IMR-90 (cell line): ENCODE data around the gene SEC24B.

Experiments
- BHLHE40 ChIP-seq: fragments of 150-350 bp; IDR thresholded peaks from 2 replicates; pipeline ENCODE4 v1.6.1; 2016; ENCODE audit warnings: mild to moderate bottlenecking, low read depth, low read length
- CEBPB ChIP-seq: IDR thresholded peaks from 2 replicates; pipeline ENCODE4 v1.6.1; 2012; ENCODE audit warnings: low read depth, low read length, improper control_type of control experiment
- MAFK ChIP-seq: IDR thresholded peaks from 2 replicates; pipeline ENCODE4 v1.6.1; 2012; ENCODE audit warnings: low read depth, low read length, improper control_type of control experiment
- MXI1 ChIP-seq: IDR thresholded peaks from 2 replicates; pipeline ENCODE4 v1.6.1; 2012; ENCODE audit warnings: low read depth, mild to moderate bottlenecking, low read length, moderate library complexity, borderline replicate concordance
- NFE2L2 ChIP-seq: fragments of 150-350 bp; IDR thresholded peaks from 2 replicates; pipeline ENCODE4 v1.6.1; 2016; ENCODE audit warnings: low read depth, mild to moderate bottlenecking, low read length
- POLR2A ChIP-seq: IDR thresholded peaks from 2 replicates; pipeline ENCODE4 v1.6.1; 2012; ENCODE audit warnings: mild to moderate bottlenecking, low read depth, low read length
- RAD21 ChIP-seq: IDR thresholded peaks from 2 replicates; pipeline ENCODE4 v1.6.1; 2012; ENCODE audit warnings: low read length, improper control_type of control experiment
- RCOR1 ChIP-seq: IDR thresholded peaks from 2 replicates; pipeline ENCODE4 v1.6.1; 2012; ENCODE audit warnings: mild to moderate bottlenecking, low read length, improper control_type of control experiment; ENCODE audit not compliant: insufficient replicate concordance
- SMC3 ChIP-seq: fragments of 150-350 bp; IDR thresholded peaks from 2 replicates; pipeline ENCODE4 v1.6.1; 2016; ENCODE audit warnings: low read depth, mild to moderate bottlenecking, antibody characterized with exemption, low read length, moderate library complexity
- TF ChIP-seq, protein P1 (sequence below): conservative IDR thresholded peaks from 2 replicates; pipeline ENCODE4 v1.5.1; 2012; ENCODE audit warnings: mild to moderate bottlenecking, low read depth, low read length, improper control_type of control experiment

- TF ChIP-seq, protein P1, sequence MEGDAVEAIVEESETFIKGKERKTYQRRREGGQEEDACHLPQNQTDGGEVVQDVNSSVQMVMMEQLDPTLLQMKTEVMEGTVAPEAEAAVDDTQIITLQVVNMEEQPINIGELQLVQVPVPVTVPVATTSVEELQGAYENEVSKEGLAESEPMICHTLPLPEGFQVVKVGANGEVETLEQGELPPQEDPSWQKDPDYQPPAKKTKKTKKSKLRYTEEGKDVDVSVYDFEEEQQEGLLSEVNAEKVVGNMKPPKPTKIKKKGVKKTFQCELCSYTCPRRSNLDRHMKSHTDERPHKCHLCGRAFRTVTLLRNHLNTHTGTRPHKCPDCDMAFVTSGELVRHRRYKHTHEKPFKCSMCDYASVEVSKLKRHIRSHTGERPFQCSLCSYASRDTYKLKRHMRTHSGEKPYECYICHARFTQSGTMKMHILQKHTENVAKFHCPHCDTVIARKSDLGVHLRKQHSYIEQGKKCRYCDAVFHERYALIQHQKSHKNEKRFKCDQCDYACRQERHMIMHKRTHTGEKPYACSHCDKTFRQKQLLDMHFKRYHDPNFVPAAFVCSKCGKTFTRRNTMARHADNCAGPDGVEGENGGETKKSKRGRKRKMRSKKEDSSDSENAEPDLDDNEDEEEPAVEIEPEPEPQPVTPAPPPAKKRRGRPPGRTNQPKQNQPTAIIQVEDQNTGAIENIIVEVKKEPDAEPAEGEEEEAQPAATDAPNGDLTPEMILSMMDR: no peak
- TF ChIP-seq RAD21: no peak
- no peak for TF ChIP-seq RCOR1
- TF ChIP-seq SMC3: no peak
- TF ChIP-seq CEBPB: no peak
- no peak for TF ChIP-seq POLR2A
- TF ChIP-seq BHLHE40: no peak
- no peak for TF ChIP-seq NFE2L2
- no peak for TF ChIP-seq MXI1
- no peak for TF ChIP-seq MAFK
Observed at GRCh38 chr4:109574931-109575804, 141.6 kb downstream of the SEC24B start.
